Adrenal gland (tissue), 5 donors: ENCODE data around the gene USP53.

Experiments used
- CTCF ChIP-seq, 6 experiments: fragments of 450-650 bp in 4 of 6; fragments of 200-600 bp in 2 of 6; sonication (generic) in 1 of 6; IDR thresholded peaks; 1 replicate in 5 of 6; 2 replicates in 1 of 6; pipeline versions ENCODE4 v1.5.1 to v1.8.0; 2016 to 2021; ENCODE audit warnings: antibody characterized with exemption in 6 of 6, mild to moderate bottlenecking in 2 of 6, moderate library complexity in 1 of 6
- POLR2A ChIP-seq, 2 donors: fragments of 450-650 bp; IDR thresholded peaks; one replicate each; pipeline ENCODE4 v1.6.1; 2017; ENCODE audit warnings: antibody characterized with exemption in 2 of 2, mild to moderate bottlenecking in 2 of 2, moderate library complexity in 1 of 2
- donor health status: DM: no; HTN: no; CAD: no.

- TF ChIP-seq CTCF (IDR thresholded peaks at IDR 0.05) (no peak), POLR2A (IDR thresholded peaks at IDR 0.05) (no peak)
Measured at GRCh38 chr4:119221412-119221811, 8.9 kb downstream of the USP53 start.
